HEK293 (cell line): Measurements from ENCODE around the gene PCNA.

Experiments
- ELK4 ChIP-seq: IDR thresholded peaks from 2 replicates; pipeline ENCODE4 v1.6.1; 2011; ENCODE audit warnings: mild to moderate bottlenecking, low read depth, low read length, borderline replicate concordance
- KLF1 ChIP-seq: fragments of 450-650 bp; formaldehyde crosslinking; IDR thresholded peaks from 2 replicates; pipeline ENCODE4 v1.5.1; 2016; ENCODE audit warnings: missing biosample characterization, missing genetic modification characterization
- YY1 ChIP-seq: fragments of 450-650 bp; formaldehyde crosslinking; IDR thresholded peaks from 2 replicates; pipeline ENCODE4 v1.5.1; 2018; ENCODE audit warnings: missing biosample characterization, missing genetic modification characterization
- ZBTB21 ChIP-seq: fragments of 450-650 bp; formaldehyde crosslinking; IDR thresholded peaks from 2 replicates; pipeline ENCODE4 v1.5.1; 2017; ENCODE audit warnings: missing biosample characterization, missing genetic modification characterization
- ZBTB7A ChIP-seq: fragments of 450-650 bp; formaldehyde crosslinking; IDR thresholded peaks from 2 replicates; pipeline ENCODE4 v1.5.1; 2016; ENCODE audit warnings: low read depth, missing biosample characterization, missing genetic modification characterization
- ZFP37 ChIP-seq: fragments of 450-650 bp; formaldehyde crosslinking; IDR thresholded peaks from 2 replicates; pipeline ENCODE4 v1.5.1; 2016; ENCODE audit warnings: missing biosample characterization, missing genetic modification characterization
- ZNF24 ChIP-seq: fragments of 450-650 bp; formaldehyde crosslinking; IDR thresholded peaks from 2 replicates; pipeline ENCODE4 v1.5.1; 2016; ENCODE audit warnings: missing biosample characterization, missing genetic modification characterization

GRCh38 chr20:5095931-5096330 is 23.8 kb downstream of the PCNA start:
- TF ChIP-seq ZBTB21 (tag by site-specific recombination) (no peak), ELK4 (no peak), ZFP37 (no peak), ZNF24 (no peak), YY1 (tag by site-specific recombination) (no peak), KLF1 (no peak), ZBTB7A (tag by site-specific recombination) (no peak)
